Lower leg skin (tissue), 3 donors: ENCODE measurements around the gene ANKS1A.

Source experiments
- CTCF ChIP-seq, 3 donors: fragments of 450-650 bp; IDR thresholded peaks; one replicate each; pipeline ENCODE4 v1.5.1; 2016; ENCODE audit warnings: antibody characterized with exemption in 3 of 3, mild to moderate bottlenecking in 3 of 3, moderate library complexity in 2 of 3
- POLR2A ChIP-seq, 2 donors: fragments of 450-650 bp; IDR thresholded peaks; one replicate each; pipeline ENCODE4 v1.6.1; 2016 to 2017; ENCODE audit warnings: antibody characterized with exemption in 2 of 2, mild to moderate bottlenecking in 1 of 2, moderate library complexity in 1 of 2

- TF ChIP-seq CTCF (IDR thresholded peaks at IDR 0.05) (no peak), POLR2A (IDR thresholded peaks at IDR 0.05) (no peak)
Observed at GRCh38 chr6:35071347-35071994, 182.4 kb downstream of the ANKS1A start.
